RPMI8226 (cell line): ENCODE results near the gene PRKAA2.
A peak's percentile ranks its signal among the peaks of the same experiment; 100 is the strongest.

Experiments
- DNase-seq: peaks from one replicate; pipeline ENCODE4 v3.0.0-alpha.2; 2015

Gene PRKAA2

GRCh38 chr1:56655991-56656613 is 11.0 kb downstream of the PRKAA2 start:
- no peak for DNase-seq

GRCh38 chr1:56658254-56658653 is 13.1 kb downstream of the PRKAA2 start:
- DNase-seq, result no peak

DNA sequence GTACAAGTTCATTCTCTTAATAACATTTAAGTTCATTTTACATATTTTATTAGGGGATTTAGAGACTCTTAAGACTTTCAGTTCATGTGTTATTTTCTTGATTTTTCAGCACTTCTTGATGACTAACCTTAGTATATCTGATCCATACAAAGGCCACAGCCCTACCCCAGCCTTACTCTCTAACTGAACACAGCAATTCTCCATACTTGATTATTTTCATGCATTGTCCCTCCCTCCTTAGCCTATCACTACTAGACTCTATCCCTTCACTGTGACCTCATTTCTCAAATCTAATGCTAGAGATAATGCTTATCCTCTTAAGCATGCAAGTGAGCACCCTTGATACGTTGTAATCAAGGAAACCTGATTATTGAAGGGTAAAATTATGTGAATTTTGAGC is 15.2 kb downstream of the PRKAA2 start:
- no peak for DNase-seq

GRCh38 chr1:56663846-56664245 is 18.7 kb downstream of the PRKAA2 start:
- DNase-seq, result no peak

DNA sequence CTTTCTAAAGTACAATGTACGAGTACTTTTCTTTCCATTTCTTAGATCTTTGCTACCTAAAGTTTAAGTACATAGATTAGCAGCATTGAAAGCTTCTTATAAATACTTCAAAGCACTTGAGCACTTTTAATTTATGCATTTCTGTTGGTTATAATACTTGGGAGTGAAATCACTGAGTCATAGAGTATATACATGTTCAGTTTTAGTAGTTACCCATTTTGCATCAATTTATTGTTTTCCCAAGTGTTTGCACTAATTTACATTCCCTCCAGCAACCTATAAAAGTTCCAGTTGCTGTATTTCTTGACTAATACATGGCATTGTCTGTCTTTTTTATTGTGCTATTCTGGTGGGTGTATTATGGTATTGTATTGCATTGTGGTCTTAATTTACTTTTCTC is 20.3 kb downstream of the PRKAA2 start:
- no peak for DNase-seq

DNA sequence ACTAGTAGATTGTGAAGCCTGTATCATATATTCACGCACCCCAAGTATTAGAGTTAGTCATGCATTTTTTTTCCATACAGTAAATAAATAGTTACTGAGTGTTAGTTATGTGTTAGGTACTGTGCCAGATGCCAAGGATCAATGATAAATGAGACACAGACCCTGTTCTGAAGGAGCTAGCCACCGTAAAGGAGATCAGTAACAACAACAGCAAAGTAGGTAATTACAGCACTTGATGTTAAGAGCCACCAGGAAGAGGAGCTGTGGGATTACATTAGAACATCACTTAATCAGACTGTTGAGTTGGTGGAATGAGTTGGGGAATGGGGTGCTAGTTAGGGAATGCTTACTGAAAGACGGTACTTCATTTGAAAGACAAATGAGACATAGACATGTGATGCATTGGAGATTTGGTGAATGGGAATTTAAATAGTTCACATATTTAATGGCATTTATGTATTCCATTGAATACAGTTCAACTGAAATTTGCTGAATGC is 21.0 kb downstream of the PRKAA2 start:
- no peak for DNase-seq

DNA sequence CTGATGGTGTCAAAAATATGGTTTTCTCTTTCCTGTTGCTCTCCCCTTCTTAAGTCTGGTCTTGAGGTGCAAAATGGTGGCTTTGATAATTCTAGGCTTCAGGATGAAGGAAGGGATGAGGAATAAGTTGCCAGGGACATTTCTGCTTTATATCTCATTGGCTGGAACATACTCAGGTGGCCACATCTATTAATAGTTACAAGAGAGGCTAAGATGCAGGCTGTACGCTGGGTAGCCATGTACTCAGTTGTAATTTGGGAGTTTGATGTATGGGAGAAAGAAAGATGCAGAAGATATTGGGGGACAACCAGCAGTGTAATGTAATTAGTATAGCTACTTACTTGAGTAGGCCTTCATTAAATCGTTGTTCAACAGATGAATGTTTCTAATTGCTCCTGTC is 25.2 kb downstream of the PRKAA2 start:
- no peak for DNase-seq

- no peak for DNase-seq
Measured at GRCh38 chr1:56671085-56671484, 26.0 kb downstream of the PRKAA2 start.

- no peak for DNase-seq
Measured at GRCh38 chr1:56671542-56671941, 26.4 kb downstream of the PRKAA2 start.

DNA sequence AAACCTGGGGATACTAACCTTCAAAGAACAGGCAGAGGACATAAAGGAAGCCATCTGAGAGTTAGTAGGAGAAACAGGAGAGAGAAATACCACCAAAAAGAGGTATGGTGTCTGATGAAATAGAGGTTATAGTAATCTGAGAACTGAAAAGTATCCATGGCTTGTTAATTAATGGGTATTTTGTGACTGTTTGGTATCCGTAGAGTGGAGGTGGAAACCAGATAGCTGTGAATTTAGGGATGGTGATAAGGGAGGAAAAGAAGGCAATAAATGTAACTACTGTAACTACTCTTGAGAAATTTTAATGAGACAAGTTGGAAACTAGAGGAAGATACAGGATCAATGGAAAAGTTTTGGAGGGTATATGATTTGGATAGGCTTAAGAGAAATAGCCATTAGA is 27.5 kb downstream of the PRKAA2 start:
- DNase-seq, result no peak

GRCh38 chr1:56675763-56676162 is 30.6 kb downstream of the PRKAA2 start:
- no peak for DNase-seq

DNA sequence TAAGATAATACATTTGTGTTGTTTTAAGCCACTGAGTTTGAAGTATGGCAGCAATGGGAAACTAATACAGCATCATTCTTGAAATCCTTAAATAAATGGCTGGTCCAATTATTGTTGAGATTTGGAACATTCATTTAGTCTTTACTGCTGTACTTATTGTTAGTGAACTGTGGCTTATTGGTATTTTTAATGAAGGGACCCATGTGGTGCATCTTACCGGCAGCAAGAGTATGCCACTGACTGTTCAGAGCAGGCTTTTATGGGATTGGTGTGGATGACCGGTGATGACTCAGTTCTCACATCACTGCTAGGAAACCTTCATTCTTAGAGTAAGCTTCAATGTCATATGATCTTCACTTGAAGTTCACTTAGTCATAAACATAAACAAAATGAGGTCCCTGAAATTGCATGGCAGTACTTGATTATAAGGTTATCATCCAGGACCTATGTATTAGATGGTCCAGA is 31.5 kb downstream of the PRKAA2 start:
- DNase-seq, result no peak

DNA sequence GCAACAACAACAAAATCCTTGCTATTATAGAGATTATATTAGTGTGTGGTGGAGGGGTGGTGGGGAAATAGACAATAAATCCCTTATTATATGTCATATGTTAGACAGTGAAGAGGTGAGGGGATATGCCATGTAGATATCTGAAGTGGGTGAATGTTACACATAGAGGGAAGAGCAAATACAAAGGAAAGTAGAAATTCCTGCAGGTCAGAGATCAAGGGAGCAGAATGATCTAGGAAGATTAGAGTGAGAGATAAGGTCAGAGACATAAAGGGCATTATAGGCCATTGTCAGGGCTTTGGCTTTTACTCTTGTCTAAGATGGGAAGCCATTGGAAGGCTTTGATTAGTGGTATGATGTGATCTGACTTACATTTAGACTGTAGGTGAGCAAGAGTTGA is 38.5 kb downstream of the PRKAA2 start:
- DNase-seq, result no peak

DNA sequence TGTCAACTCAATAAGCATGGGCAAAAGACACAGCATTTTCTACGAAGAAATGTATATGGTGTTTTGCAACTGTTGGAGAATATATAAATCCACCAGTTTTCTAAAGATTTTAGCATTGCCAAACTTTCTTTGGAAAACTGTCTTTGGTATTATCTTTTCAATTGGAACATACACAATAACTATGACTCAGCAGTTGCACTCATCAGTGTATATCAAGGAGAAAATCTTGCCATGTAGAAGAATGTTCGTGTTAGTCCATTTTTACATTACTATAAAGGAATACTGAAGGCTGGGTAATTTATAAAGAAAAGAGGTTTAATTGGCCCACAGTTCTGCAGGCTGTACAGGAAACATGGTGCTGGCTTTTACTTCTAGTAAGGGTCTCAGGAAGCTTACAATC is 41.1 kb downstream of the PRKAA2 start:
- DNase-seq, result no peak

DNA sequence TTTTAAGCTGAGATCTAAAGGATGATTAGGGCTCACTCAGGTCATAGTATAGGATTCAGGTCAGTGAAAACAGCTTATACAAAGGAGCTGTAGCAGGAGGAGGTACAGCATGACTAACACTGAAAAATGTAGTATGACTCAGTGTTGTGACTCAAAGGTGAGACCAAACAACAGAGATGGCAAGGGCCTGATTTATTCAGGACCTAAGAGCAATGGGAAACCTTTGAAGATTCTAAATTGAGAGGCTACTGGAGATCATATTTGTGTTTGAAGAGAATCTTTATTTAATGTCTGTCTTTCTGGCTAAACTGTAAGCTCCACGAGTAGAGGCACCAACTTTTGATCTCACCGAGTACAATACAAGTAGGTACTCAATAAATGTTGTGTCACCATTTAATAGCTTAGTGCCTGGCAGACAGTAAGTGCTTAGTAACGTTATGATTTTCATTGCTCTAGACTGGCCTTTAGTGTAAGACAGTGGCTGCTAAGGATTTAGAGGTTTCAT is 43.5 kb downstream of the PRKAA2 start:
- no peak for DNase-seq

DNA sequence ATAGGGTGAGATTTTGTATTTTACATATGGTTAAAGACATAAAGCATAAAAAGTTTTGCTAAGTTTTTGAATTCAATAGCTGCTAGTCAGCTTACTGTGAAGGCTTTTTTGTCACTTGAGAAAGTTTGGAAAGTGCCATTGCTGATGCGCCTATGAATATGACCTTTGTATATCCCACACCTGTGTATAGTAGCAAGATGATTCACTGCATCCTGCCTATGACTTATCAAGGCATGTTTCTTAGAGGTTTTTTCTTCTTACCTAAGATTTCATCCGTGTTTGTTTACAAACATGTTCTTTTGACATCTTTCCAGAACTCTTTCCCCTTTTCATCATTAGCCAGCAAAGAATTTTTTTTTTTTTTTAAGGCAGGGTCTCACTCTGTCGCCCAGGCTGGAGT is 51.5 kb downstream of the PRKAA2 start:
- DNase-seq, result no peak

DNA sequence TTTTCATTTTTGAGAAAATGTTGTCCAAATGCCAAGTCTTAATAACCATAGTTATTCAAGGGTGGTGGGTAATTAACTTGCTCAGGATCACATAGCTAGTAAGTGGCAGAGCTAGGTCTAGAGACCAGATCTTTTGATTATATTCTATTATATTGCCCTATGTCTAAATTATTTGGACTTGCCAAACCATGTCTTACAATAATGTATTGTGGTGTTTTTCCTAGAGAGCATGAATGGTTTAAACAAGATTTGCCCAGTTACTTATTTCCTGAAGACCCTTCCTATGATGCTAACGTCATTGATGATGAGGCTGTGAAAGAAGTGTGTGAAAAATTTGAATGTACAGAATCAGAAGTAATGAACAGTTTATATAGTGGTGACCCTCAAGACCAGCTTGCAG is 58.6 kb downstream of the PRKAA2 start:
- DNase-seq, result no peak

GRCh38 chr1:56707379-56707778 is 62.3 kb downstream of the PRKAA2 start:
- DNase-seq, result no peak

- peak; percentile 62 for DNase-seq
Measured at GRCh38 chr1:56709269-56709880, 64.3 kb downstream of the PRKAA2 start.

DNA sequence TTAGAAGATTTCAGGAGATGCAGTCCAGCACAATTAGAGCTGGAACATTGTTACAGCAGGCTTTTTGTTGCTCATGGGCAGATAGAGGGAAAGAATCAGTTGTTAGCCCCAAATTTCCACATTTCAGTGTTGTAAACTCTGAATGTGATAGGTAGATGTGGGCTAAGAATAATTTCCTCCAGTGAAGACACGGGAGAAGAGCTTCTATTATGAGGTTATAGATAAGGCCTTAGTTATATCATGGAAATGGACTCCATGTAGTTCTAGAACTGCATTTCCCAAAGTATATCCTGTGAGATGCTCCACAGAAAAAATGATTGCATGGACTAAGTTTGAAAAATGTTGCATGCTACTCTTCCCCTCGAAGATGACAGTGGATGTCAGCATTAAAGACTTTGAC is 64.9 kb downstream of the PRKAA2 start:
- no peak for DNase-seq

DNA sequence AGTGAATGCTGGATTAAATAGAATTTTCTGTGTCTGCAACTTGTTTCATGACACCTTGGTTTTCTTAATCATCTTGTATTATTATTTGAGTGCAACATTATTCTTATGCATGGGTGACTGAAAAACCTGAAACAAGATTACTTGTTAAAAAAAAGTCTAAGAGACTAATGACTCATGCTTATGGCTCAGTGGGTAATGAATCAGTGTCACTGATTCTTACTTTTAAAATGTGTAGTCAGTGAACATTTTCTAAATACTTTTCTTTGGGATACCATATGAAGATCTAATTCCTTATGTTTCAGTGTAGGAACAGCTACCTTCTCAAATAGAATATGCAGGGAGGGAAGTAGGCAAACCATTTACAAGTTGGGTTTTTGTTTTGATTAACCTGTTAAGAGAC is 65.5 kb downstream of the PRKAA2 start:
- no peak for DNase-seq

DNA sequence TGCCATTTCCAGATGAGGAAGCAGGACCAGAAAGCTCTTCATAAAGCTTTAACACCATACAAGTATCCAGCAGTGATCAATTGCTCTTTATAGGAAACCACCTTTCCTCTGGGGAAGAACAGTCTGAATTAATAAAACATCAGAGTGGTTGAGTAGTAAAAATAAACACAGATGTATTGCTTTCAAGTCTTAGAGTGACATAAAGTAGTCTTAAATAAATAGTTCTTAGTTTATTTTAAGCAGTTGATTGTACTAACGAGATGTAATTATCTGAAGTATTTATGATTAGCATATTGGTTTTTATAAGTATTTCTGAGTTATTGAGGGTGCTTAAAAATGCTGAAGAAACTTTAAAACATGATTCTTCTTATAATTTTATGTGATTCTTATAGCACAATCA is 67.0 kb downstream of the PRKAA2 start:
- DNase-seq, result no peak

DNA sequence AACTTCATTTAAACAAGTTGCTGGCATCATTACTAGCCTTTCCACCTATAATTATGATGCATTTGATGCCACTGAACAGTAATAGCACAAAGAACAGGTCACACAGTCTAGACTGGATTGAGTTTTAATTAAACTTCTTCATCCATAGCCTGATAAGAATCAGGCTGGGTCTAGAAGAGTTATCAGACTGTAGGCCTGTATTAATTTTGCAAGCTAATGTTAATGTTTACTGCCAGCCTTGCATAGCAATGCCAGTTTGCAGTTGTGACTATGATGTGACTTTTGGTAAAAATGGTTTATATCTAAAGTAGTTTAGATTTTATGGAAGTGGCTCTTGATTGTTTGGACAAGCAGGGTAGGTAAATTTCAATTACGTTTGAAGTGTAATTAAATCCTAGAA is 68.0 kb downstream of the PRKAA2 start:
- no peak for DNase-seq

- no peak for DNase-seq
Measured at GRCh38 chr1:56715156-56715555, 70.0 kb downstream of the PRKAA2 start.

DNA sequence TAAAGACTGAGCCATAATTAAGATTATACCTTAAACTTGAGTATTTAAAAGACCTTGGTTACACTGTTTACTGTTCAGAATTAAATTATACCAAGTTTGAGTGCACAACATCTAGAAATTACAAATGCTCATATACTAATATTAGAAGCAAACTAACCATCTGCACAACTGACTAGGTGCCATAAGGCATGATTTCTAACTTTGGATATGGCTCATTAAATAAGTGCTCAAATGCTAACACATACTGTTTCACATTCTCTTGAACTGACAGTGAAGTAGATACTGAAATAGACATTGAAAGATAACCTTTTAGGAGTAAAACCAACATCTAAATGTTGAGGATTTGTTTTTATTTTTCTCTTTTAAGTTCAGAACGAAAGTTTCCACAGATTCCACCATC is 74.1 kb downstream of the PRKAA2 start:
- no peak for DNase-seq
